Suppressor macrophage (primary cell): ENCODE results near the gene TSPAN11.

Source experiments
- DNase-seq, 4 experiments: peaks; one replicate each; pipeline ENCODE4 v3.0.0-alpha.2; 2020 to 2022

The TSPAN11 gene

DNA sequence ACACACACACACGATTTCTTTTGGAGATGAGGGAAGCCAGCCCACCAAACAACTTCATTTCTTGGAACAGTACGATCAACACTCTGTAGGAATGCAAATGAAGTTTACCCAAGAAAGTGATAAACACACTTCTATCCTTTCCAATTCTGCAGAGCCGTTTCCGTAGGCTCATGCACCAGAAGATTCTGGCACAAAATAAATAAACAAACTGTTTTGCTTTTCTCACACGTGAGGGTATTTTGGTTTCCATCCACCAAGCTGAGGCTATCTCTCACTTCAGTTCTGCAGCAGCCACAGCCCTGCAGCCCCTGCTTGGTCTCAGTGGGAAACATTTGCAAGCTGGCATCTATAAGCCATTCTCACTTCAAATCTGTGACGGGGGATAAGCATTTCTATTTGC is 15.3 kb upstream of the TSPAN11 start:
- no peak for DNase-seq

DNA sequence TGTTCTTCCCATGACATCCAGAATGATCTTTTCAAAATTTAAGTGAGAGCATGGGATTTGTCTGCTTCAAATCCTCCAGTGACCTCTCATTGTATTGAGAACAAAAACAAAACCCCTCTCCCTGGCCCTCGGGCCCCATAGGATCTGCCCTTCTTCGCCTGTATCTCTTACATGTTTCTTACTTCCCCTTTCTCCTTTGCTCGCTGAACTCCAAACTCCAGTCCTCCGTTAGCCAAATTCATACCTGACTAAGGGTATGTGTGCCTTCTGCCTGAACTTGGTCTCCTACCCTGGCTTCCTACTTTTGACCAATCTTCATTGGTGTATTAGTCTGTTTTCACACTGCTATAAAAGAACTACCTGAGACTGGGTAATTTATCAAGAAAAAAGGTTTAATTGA is 13.2 kb upstream of the TSPAN11 start:
- DNase-seq = no peak

DNA sequence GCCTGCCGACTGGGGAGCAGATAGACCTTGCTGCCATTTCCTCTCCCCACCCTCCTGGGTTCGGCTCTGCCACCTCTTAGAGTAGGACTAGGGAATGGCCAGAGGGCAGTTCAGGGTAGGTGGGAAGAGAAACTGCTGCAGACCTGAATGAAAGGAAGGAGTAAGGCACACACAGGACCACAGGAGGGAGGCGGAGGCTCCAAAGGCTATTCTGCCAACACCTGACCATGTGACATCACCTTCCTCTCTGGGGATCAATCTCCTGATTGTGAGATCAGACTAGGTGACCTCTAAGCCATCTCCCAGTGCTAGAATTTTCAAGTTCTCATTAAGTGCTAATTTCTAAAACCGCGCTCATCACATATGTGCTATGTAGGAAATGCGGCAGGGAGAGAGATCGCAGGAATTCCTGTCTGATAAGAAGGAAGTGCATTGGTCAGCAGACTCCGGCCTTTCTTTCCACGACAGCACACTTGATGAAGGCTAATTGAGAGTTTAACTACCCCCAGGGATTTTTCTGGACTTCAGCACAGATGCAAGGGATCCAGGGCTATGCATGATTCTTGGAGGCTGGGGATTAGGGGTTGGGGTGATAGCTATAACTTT is 11.5 kb upstream of the TSPAN11 start:
- DNase-seq = no peak

DNA sequence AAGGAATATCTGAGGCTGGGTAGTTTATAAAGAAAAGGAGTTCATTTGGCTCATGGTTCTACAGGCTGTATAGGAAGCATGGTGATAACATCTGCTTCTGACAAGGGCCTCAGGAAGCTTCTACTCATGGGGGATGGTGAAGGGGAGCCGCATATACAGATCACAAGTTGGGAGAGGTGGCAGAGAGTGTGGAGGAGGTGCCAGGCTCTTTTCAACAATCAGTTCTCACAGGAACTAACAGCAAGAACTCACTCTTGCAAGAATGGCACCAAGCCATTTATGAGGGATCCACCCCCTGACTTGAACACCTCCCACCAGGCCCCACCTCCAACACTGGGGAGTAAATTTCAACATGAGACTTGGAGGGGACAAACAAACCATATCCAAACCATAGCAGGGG is 3.5 kb upstream of the TSPAN11 start:
- no peak for DNase-seq

GRCh38 chr12:30925607-30926242 is 823 bp upstream of the TSPAN11 start:
- DNase-seq = no peak

- DNase-seq = no peak
Observed at GRCh38 chr12:30927222-30927611, 669 bp downstream of the TSPAN11 start.

GRCh38 chr12:30928356-30929244 is 2.1 kb downstream of the TSPAN11 start:
- no peak for DNase-seq

- DNase-seq = no peak
Observed at GRCh38 chr12:30930238-30930637, 3.7 kb downstream of the TSPAN11 start.

DNA sequence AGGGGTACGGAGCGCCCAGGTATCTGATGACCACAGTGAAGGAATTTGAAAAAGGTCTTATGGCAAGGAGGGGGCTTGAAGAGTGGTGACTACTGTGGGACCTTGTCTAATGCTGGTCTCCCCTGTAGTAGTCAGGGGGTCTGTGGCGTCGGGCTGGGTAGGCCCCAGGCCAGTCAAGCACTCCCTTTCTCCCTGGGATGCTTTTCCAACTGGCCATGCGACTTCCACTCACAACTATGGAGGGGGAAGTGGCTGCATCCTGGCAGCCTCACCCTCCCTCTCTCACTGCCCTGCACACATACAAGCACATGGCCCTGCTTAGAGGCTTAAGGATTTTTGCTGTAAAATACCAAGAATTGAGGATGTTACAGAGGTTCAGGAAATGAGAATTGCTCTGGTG is 4.1 kb downstream of the TSPAN11 start:
- DNase-seq = no peak

DNA sequence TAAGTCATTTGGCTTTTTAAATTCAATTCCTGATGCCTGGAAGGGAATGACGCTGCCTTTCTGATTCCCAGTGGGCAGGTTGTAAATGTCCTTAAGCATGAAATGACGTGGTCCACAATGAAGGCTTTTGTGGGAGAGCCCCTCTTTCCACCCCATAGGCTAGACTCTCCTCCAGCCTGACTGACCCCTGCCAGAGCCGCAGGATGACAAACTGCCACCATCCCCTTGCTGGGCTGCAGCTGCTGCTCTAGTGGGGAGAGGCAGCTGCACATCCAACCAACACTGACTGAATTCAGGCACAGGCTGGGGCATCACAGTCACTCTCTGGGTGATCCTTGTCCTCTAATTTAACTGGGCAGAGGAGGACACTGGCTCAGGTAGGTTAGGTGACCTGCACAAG is 6.3 kb downstream of the TSPAN11 start:
- no peak for DNase-seq

GRCh38 chr12:30934811-30935210 is 8.3 kb downstream of the TSPAN11 start:
- DNase-seq = peak; percentile 13 to 38 (median 30)

DNA sequence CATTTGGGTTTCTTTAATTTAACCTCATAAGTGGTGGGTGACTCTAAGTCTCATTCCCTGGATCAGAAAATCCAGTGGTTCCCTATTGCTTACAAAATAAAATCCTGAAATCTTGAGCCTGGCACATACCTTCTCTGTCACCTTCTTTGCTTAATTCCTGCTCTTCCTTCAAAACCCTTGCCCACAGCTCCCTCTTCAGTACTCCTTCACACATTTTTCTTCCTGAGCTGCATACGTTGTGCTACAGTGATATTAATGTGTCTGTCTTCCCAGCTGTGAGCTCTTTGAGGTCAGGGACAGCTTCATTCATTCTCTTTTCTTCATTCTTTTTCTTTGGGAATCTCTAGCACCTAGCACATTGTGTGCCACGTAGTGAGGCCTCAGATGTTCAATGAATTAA is 9.5 kb downstream of the TSPAN11 start:
- DNase-seq = no peak

- DNase-seq = no peak
Observed at GRCh38 chr12:30939234-30939633, 12.7 kb downstream of the TSPAN11 start.

DNA sequence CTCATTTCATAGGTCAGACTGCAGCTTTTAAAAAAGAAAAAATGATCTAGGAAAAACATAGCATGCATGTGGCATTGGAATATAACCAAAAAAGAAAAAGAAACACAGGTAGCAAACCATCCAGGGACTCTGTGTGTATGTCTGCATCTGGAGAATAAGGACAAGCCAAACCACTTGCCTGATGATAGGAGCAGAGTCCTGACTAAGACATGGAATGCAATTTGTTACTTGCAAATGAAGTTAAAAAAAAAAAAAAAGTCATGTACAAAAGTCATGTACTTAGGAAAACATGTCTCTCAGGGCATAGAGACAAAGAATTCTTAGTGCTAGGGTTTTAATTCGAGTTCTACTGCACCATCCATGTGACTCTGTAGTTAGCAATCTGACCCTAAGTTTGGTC is 15.9 kb downstream of the TSPAN11 start:
- DNase-seq = no peak

- no peak for DNase-seq
Observed at GRCh38 chr12:30942936-30943335, 16.4 kb downstream of the TSPAN11 start.

GRCh38 chr12:30945443-30946164 is 19.1 kb downstream of the TSPAN11 start:
- DNase-seq = no peak

DNA sequence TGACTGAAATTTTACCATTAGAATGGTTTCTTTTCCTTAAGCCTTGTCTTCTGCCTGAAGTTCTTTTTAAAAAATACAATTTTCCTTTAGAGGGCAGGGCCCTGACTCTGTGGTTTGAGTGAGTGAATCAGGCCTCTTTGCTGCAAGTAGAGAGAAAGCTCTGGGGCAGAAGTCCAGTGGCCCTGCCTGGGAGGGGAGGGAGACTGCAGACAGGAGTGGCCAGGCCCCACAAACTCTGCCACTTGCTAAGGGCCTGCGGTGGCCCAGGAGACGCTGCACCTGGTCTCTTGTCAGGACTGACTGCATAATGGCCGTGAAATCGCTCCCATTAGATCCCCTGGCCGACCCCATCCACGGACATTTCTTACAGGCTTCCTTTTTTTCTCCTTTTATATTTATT is 25.5 kb downstream of the TSPAN11 start:
- no peak for DNase-seq

- no peak for DNase-seq
Observed at GRCh38 chr12:30953257-30953656, 26.7 kb downstream of the TSPAN11 start.

DNA sequence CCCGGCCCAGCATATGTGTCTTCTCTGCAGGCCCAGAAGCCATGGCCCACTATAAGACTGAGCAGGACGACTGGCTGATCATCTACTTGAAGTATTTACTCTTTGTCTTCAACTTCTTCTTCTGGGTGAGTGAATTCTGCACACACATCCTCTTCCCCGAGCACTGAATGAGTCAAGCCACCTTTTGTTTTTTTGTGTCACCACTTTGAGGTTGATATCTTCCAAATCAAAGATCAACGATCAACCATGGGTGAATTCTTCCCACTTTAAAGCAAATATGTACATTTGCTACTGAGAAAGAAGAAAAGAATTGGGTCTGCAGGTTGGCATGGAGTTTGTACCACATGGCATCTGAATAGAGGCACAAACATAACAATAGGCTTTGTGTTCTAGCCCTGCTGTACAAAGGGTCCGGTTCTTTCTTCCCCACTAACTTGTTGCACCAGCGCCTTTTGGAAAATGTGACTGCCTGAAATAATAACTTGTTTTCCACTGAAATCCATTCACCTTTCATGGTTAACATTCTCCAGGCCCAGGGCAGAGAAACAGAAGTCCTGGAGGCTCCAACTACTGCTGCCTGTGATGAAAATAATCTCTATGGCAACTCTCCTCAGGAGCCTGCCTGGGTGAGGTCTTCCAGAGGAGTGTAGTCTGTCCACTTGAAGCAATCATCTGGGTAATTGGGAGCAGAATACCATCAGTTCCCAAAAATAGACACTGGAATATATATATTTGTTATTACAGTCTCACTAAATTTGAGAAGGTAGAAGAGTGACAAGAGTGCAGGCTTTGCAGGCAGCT is 27.6 kb downstream of the TSPAN11 start:
- no peak for DNase-seq

GRCh38 chr12:30955214-30955613 is 28.7 kb downstream of the TSPAN11 start:
- no peak for DNase-seq

- DNase-seq = no peak
Observed at GRCh38 chr12:30959110-30959710, 32.7 kb downstream of the TSPAN11 start.

DNA sequence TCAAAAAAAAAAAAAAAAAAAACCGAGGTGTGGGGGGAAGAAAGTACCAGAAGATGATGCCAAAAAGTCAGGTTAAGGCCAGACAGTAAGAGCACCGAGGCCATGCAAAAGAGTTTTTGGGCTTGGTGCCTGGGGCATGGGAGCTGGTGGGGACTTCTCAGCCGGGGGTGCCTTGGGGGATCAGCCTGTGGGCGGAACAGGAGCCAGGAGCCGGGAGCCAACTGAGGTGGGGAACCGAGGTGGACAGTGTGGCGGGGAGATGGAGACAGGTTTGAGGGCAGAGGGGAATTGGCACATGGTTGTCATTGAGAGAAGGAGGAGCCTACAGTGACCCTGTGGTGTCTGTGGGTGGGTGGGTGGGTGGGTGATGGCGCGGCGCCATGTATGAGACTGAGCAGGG is 33.2 kb downstream of the TSPAN11 start:
- DNase-seq = no peak
